ENCODE data around the gene ATP2B2. TPM values are rescaled to one million over a fixed set of nuclear protein-coding genes. Genes with fewer than 3 reads are reported as not detected.
A peak's percentile ranks its signal among the peaks of the same experiment; 100 is the strongest.

ATP2B2 gene
- total and polyA plus RNA-seq, 2 donors from 2014 or later, result 0.19 to 0.22 TPM

- no peaks in the 10 kb centered on the region for H3K36me3 ChIP-seq (ENCODE audit: control insufficient read depth in 2 of 3, insufficient read depth in 3 of 3, low read length in 3 of 3)
- intact Hi-C loops (cut with DNase I), result no loop called here
- DNase-seq, result no peak
- no peak for FAIRE-seq
- no peak overlapping the region for H3K4me3 ChIP-seq (ENCODE audit: low read length in 3 of 3)
- H3K4me1 ChIP-seq (ENCODE audit: control insufficient read depth in 2 of 3, insufficient read depth in 2 of 3, low read depth in 1 of 3, low read length in 3 of 3), result no peaks in the 10 kb centered on the region
- no peak overlapping the region for H3K27ac ChIP-seq (ENCODE audit: low read depth in 2 of 2, low read length in 2 of 2)
- no peaks in the 10 kb centered on the region for H3K9me3 ChIP-seq (ENCODE audit: control insufficient read depth in 2 of 3, insufficient read depth in 1 of 3, low read length in 3 of 3)
- TF ChIP-seq CTCF (IDR thresholded peaks at IDR 0.05; ENCODE audit: borderline replicate concordance, extremely low read depth, insufficient read depth), result no peak
- H3K9ac ChIP-seq (ENCODE audit: low read length in 3 of 3), result no peak overlapping the region
- no peaks in the 10 kb centered on the region for H3K27me3 ChIP-seq (ENCODE audit: control insufficient read depth, insufficient read depth, low read length)
Observed at GRCh38 chr3:10547841-10548783, 42.7 kb upstream of the ATP2B2 start.

GRCh38 chr3:10547413-10547812 is 42.0 kb upstream of the ATP2B2 start:
- no peak overlapping the region for H3K27ac ChIP-seq (ENCODE audit: low read depth in 2 of 2, low read length in 2 of 2)
- no peaks in the 10 kb centered on the region for H3K36me3 ChIP-seq (ENCODE audit: control insufficient read depth in 2 of 3, insufficient read depth in 3 of 3, low read length in 3 of 3)
- DNase-seq, result no peak
- H3K9ac ChIP-seq (ENCODE audit: low read length in 3 of 3), result no peak overlapping the region
- no peaks in the 10 kb centered on the region for H3K4me1 ChIP-seq (ENCODE audit: control insufficient read depth in 2 of 3, insufficient read depth in 2 of 3, low read depth in 1 of 3, low read length in 3 of 3)
- H3K9me3 ChIP-seq (ENCODE audit: control insufficient read depth in 2 of 3, insufficient read depth in 1 of 3, low read length in 3 of 3), result peaks cover 0 to 5% (median 2%) of the 10 kb centered on the region in 3 donors
- FAIRE-seq, result no peak
- no peak for TF ChIP-seq CTCF (IDR thresholded peaks at IDR 0.05; ENCODE audit: borderline replicate concordance, extremely low read depth, insufficient read depth)
- no peak overlapping the region for H3K4me3 ChIP-seq (ENCODE audit: low read length in 3 of 3)
- no peaks in the 10 kb centered on the region for H3K27me3 ChIP-seq (ENCODE audit: control insufficient read depth, insufficient read depth, low read length)
- intact Hi-C loops (cut with DNase I), result no loop called here

DNA sequence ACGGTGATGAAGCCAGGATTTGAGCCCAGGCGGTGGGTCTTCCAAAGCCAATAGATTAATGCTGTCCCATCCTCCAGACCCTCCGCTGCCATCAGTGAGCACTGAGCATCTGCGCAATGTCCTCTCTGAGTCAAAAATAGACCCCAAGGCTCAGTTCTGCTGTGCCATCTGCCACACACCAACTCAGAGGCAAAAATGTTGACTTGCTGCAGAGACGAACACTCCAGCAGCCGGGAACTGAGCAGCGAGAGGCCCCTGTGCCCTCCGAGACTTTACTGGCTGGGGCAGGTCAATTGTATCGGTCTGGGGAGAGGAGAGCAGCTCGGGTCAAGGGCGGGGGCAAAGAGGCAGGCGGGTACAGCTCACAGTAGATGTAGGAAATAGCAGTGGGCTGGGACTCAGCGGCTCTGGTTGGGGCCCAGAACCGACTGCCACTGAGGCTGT is 41.5 kb upstream of the ATP2B2 start:
- Histone ChIP-seq H3K27me3 (ENCODE audit: control insufficient read depth, insufficient read depth, low read length) (no peaks in the 10 kb centered on the region), H3K4me3 (ENCODE audit: low read length in 3 of 3) (no peak overlapping the region), H3K36me3 (ENCODE audit: control insufficient read depth in 2 of 3, insufficient read depth in 3 of 3, low read length in 3 of 3) (no peaks in the 10 kb centered on the region), H3K4me1 (ENCODE audit: control insufficient read depth in 2 of 3, insufficient read depth in 2 of 3, low read depth in 1 of 3, low read length in 3 of 3) (no peaks in the 10 kb centered on the region), H3K9me3 (ENCODE audit: control insufficient read depth in 2 of 3, insufficient read depth in 1 of 3, low read length in 3 of 3) (peaks cover 0 to 6% (median 4%) of the 10 kb centered on the region in 3 donors), H3K9ac (ENCODE audit: low read length in 3 of 3) (no peak overlapping the region), H3K27ac (ENCODE audit: low read depth in 2 of 2, low read length in 2 of 2) (no peak overlapping the region)
- FAIRE-seq, result no peak
- DNase-seq, result peak in 1 of 5 donors; percentile 9
- intact Hi-C loops (cut with DNase I), result no loop called here
- TF ChIP-seq CTCF (IDR thresholded peaks at IDR 0.05; ENCODE audit: borderline replicate concordance, extremely low read depth, insufficient read depth), result no peak

All from kidney (tissue), 14 donors.